ENCODE results near the gene SPRR2A. TPM values are rescaled to one million over a fixed set of nuclear protein-coding genes. Genes with fewer than 3 reads are reported as not detected.

The SPRR2A gene
- total and polyA plus RNA-seq, 2 of the 8 experiments (the other 6 are each of a cell fraction or from before 2014, with no cell fraction given): not detected

DNA sequence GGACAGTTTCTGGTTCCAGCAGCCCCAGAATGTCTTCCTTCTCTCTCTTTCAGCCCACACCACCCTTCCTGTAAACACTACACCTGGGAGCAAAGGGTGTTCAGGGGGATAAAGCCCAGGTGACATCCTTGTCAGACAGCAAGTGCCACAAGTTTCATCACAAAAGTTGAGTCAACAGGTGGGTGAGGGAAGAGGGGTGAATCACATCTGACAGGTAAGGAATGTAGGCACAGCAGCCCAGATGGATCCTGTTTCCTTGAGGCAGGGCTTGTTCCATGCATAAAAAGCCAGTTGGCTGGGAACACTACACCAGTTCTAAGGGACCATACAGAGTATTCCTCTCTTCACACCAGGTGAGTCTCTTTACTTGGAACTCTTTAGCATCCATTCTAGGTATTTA is 26.4 kb downstream of the SPRR2A start, which contains the start of gene SPRR1B (continued):
- TF ChIP-seq, protein P1, sequence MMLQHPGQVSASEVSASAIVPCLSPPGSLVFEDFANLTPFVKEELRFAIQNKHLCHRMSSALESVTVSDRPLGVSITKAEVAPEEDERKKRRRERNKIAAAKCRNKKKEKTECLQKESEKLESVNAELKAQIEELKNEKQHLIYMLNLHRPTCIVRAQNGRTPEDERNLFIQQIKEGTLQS (IDR thresholded peaks at IDR 0.05; ENCODE audit: insufficient read depth, low read depth, low read length): no peak
- no peak for TF ChIP-seq KDM1A (IDR thresholded peaks at IDR 0.05; ENCODE audit: borderline replicate concordance, low read length)

All from H1 (cell line).